Activated T-helper 1 cell treated with anti-CD3 and anti-CD28 coated beads, Interleukin-2, amount 50 U/mL, for 16 hours (primary cell): ENCODE measurements around the gene NRIP1.

ENCODE experiments used
- DNase-seq, 2 donors: peaks; one replicate each; pipeline ENCODE4 v3.0.0-alpha.2; 2020; ENCODE audit warnings: low read depth in 1 of 2, low spot score in 1 of 2

The NRIP1 gene

GRCh38 chr21:15066123-15066575 lies 1.3 kb upstream of the NRIP1 start:
- DNase-seq = no peak

GRCh38 chr21:15065392-15066122 lies 757 bp upstream of the NRIP1 start:
- DNase-seq = peak; percentile 50 to 54

GRCh38 chr21:15063814-15064575 lies 805 bp downstream of the NRIP1 start:
- peak in 1 of 2 donors; percentile 0 for DNase-seq

- peak in 1 of 2 donors; percentile 8 for DNase-seq
Measured at GRCh38 chr21:15063081-15063813, 1.6 kb downstream of the NRIP1 start.

- DNase-seq = no peak
Measured at GRCh38 chr21:15062606-15062965, 2.2 kb downstream of the NRIP1 start.

GRCh38 chr21:15061747-15062605 lies 2.8 kb downstream of the NRIP1 start:
- DNase-seq = no peak

- no peak for DNase-seq
Measured at GRCh38 chr21:15061279-15061678, 3.5 kb downstream of the NRIP1 start.

GRCh38 chr21:15060543-15061175 lies 4.1 kb downstream of the NRIP1 start:
- no peak for DNase-seq

GRCh38 chr21:15059397-15059796 lies 5.4 kb downstream of the NRIP1 start:
- no peak for DNase-seq

GRCh38 chr21:15058854-15059263 lies 5.9 kb downstream of the NRIP1 start:
- DNase-seq = no peak

- no peak for DNase-seq
Measured at GRCh38 chr21:15057285-15057684, 7.5 kb downstream of the NRIP1 start.

- no peak for DNase-seq
Measured at GRCh38 chr21:15054606-15055239, 10.1 kb downstream of the NRIP1 start.

- no peak for DNase-seq
Measured at GRCh38 chr21:15054089-15054488, 10.7 kb downstream of the NRIP1 start.

- DNase-seq = no peak
Measured at GRCh38 chr21:15053500-15053899, 11.3 kb downstream of the NRIP1 start.

GRCh38 chr21:15052459-15052763 lies 12.4 kb downstream of the NRIP1 start:
- no peak for DNase-seq

- no peak for DNase-seq
Measured at GRCh38 chr21:15051644-15052458, 12.9 kb downstream of the NRIP1 start.

- no peak for DNase-seq
Measured at GRCh38 chr21:15050568-15051377, 14.0 kb downstream of the NRIP1 start.

- no peak for DNase-seq
Measured at GRCh38 chr21:15045017-15045416, 19.8 kb downstream of the NRIP1 start.
